HS-5 (cell line): Measurements from ENCODE around the gene FBF1.
"Not testable (repeated sequence)": the region's sequence is repeated elsewhere in the genome, so short reads cannot be mapped to it uniquely, and the experiment has no call there.

Experiments
- DNase-seq: peaks from one replicate; pipeline ENCODE4 v3.0.0-alpha.2; 2012; ENCODE audit warnings: low read depth

The FBF1 gene

DNA sequence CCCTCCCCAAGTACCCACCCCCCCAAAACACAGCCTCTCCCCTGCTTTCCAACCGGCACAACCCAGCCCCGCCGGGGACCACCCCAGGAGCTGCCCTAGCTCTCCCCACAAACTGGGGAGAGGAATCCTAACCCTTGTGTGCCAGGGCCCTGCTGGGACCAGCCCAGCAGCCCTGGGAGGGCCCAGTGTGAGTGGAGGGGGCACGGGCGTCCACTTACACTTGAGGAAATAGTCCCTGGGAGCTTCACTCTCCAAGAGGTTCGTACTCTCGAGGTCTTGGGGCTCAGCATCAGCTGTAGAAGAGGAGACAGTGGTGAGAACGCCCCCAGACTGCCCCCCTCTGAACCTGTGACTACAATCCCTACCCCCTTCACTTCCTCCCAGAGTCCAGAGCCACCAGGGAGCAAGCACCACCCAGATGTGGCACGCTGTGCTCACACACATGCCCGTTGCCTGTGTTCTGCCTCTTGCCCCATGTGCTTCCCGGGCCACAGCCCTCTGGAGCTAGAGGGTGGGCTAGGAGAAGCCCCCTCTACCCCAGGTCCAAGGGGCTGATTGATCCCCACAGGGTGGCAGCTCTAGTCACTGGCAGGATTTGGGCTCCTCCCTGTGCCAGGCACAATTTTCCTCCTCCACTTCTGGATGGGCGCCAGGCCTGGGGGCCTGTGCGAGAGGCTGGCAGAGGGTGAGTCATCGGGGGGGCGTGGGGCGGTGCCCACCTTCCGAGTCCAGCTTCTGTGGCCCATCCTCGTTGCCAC lies 65.5 kb downstream of the FBF1 start:
- no peak for DNase-seq

DNA sequence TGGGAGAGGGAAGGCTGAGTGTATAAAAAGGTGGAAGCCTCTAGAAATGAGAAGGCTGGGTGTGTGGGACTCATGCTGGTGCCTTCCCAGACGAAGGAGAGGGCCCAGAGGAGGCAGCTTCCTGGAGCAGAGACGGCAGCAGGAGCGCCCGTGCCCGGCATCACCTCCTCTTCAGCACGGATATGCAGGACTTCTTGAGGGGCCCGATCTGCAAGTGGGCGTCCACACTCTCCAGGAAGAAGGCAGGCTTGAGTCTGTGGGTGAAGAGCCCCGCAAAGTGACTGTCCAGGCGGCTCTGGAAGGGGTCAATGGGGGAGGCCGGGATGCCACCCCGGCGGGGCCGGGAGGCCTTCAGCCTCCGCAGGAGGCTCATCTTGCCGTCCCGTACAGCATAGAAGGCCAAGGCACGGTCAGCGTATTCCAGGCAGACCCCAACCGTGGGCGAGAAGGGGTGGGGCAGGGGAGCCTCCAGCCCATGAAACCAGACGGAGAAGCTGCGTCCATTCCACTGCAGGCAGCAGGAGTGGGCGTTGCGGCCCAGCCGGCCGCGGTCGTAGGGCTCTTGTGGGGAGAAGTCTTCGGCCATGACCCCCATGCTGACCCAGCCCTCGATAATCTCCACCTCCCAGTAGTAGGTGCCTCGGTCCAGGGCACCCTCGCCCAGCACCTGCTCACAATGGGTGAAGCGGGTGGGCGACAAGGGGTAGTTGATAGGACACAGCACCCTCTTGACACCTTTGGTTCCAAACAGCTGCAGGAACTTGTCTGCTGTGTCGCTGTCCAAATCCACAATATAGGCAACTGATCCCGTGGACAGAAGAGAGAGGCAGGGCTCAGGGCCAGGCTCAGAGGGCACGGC lies 66.3 kb downstream of the FBF1 start:
- no peak for DNase-seq

DNA sequence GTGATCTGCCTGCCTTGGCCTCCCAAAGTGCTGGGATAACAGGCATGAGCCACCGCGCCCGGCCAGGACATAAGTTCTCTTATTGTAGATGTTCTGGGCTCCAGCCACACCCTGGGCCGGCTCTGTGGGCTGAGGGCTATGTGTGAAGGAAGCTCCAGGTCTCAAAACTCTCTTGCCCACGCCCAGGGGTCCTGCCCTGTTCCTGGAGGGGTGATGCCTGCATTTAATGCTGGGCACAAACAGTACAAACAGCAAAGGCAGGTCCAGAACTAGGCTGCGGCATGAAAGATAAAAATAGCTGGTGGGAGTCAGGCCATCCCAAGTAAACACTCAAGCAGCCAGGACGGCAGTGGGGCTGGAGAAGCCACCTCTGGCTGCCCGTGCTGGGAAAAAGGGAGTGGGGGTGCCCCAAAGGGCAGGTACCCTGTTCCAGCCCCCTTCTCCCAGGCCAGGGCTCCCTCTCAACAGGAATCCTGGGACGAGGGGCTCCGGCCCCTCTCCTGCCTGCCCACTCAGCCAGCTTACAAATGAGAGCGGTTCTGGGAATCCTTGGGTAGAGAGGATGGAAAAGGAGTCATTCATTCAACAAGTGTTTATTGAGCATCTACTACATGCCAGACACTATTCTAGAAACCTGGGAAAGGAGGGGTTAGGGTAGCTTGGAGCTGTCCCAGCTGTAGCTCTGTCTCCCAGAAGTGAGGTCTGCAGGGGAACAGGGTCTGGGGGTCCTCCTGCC lies 67.1 kb downstream of the FBF1 start:
- DNase-seq: no peak

DNA sequence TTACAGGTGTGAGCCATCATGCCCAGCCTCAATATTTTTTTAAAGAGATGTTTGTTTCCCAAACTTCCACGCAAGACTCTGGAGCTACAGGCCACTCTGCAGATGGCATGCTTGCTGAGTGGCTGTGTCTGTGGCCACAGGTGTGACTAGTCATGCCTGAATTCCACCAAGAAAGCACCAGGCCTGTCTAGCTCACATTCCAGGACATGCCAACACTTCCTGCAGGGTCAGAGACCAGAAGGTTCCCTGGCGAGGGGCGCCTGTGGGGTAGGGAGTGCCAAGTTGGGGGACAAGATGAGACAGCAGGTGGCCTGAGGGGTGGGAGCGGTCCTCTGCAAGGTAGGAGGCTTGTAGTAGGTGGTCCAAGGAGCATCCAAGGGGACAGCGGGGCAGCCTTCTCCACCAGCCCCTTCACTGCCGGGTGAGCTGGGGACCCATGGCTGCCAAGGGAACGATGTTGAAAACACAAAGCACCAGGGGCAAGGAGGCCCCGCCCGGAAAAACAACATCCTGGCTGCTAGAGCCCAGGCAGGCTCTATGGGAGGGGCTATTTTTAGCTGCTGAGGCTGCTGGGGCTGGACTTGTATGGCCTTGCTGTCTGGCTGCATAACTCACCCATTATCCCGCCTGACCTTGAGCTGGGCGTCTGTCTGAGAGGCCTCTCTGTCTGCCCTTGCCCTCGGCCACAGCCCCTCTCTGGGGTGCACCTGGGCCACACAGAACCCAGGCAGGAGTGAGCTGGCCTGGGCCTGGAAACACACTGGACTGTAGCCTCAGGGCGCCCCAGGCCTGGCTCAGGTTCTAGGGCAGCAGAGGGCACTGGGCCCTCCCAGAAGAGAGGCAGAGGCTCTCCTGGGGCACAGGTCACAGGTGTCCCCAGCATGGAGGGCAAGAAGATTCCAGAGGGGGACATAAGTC lies 68.1 kb downstream of the FBF1 start:
- no peak for DNase-seq

DNA sequence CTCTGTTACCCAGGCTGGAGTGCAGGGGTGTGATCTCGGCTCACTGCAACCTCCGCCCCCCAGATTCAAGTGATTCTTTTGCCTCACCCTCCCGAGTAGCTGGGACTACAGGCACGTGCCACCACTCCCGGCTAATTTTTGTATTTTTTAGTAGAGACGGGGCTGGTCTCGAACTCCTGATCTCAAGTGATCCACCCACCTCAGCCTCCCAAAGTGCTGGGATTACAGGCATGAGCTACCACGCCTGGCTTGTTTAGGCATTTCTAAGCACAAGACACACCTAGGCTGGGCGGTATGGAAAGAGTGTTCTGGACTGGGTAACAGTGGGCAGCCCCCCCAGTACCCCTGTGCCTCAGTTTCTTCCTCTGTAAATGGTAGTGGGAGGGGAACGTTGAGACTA lies 70.6 kb downstream of the FBF1 start:
- not testable (repeated sequence) for DNase-seq

DNA sequence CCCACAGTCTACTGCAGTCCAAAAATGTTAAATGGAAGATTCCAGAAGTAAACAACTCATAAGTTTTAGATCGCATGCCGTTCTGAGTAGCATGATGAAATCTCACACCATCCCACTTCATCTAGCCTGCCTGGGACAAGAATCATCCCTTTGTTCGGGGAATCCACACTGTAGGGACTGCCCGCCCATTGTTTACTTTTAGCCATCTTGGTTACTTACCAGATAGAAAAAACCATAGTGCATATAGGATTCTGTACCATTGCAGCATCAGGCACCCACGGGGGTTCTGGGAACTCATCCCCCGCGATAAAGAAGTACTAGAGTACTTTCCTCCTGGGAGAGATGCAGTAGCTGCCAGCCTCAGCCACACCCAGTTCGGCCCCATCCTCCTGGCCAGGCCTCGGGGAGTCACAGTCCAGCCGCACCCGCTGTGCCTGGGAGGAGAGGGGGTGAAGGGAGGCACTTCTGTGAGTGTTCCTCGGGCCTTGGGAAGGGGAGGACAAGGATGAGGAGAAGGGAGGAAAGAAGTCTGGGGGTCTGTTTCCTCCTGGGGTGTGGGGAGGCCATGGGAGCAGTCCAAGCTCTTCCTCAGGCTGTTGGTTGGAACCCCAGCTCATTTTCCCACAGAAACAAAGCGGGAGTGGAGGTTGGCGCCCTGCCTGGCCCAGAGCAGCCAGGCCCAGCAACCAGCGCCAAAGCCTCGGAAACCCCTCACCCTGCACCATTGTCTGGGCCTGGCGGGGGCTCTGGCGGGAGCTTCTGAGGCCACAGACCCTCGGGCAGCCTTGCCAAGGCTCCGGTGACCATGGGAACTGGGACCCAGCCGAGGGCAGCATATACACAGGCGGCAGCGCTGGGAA lies 71.3 kb downstream of the FBF1 start:
- no peak for DNase-seq

DNA sequence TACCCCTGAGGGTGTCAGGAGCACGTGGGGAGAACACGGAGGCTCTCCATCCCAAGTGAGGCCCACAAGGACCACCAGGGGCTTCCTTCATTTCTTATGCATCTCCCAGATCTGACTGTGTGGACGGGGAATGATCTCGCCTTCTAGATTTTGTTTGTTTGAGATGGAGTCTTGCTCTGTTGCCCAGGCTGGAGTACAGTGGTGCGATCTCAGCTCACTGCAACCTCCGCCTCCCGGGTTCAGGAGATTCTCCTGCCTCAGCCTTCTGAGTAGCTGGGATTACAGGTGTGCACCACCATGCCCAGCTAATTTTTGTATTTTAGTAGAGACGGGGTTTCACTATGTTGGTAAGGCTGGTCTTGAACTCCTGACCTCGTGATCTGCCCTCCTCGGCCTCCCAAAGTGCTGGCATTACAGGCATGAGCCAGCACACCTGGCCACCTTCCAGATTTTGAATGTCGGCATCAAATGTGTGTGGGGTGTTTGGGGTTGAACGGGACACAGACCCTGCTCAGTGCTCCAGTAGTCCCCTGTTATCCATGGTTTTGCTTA lies 72.0 kb downstream of the FBF1 start:
- DNase-seq: not testable (repeated sequence)

DNA sequence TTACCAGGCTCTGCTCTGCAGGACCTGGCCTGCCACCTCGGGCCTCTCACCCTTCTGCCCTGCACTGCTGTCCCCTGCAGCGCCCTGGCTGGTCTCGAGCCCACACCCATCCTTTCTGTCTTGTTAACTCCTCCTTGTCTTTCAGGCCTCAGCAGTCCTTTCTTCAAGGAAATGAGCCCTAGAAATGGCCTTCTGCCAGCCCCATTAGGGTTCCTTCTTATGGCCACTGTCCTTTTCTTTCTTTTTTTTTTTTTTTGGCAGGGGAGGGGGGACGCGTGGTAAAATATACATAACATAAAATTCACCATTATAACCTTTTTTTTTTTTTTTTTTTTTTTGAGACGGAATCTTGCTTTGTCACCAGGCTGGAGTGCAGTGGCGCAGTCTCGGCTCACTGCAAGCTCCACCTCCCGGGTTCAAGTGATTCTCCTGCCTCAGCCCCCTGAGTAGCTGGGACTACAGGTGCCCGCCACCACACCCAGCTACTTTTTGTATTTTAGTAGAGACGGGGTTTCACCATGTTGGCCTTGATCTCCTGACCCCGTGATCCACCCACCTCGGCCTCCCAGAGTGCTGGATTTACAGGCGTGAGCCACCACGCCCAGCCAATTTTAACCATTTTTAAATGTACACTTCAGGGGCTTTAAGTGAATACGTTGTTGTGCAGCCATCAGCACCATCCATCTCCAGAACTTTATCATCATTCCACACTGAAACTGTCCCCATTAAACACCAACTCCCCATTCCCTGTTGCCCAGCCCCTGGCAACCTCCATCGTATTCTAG lies 75.2 kb downstream of the FBF1 start:
- not testable (repeated sequence) for DNase-seq

DNA sequence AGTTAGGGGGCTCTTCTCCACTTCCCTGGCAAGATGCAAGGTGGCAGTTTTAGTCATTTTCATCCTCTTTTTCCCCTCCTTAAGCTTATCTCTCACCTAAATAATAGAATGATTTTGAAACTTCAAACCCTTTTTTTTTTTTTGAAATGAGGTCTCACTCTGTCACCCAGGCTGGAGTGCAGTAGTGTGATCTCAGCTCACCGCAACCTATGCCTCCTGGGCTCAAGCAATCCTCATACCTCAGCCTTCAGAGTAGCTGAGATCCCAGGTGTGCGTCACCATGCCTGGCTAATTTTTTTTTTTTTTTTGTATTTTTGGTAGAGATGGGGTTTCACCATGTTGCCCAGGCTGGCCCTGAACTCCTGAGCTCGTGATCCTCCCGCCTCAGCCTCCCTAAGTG lies 76.0 kb downstream of the FBF1 start:
- not testable (repeated sequence) for DNase-seq

DNA sequence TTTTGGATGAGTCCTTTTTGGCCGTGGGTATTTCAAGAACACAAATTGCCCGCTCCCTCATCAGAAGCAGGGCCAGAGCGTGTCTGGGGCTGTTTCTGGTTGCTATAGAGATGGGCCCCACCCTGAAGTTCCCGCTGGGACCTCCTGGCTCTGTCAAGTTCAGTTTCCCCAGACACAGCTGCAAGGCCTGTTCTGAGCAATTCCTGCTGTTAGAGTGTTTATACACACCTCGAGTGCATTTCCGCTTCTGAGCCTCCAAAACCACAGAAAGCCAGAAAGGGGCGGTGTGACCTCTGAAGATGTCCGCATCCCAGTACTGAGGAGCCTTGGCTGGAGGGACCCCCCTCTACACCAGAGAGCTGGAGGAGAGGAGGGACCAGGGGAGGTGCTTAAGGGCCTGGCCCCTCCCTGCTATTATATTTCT lies 76.4 kb downstream of the FBF1 start:
- DNase-seq: no peak

DNA sequence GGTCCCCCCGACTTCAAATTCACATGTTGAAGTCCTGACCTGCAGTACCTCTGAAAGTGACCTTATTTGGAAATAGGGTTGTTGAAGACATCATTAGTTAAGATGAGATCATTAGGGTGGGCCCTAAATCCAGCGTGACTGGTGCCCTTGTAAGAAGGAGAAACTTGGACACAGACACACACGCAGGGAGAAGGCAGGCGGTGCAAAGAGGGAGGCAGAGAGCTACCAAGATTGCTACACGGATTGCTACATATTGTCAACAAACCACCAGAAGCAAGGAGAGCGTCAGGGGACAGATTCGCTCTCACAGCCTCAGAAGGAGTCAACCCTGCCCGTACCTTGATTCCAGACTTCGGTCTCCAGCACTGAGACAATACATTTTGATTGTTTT lies 78.9 kb downstream of the FBF1 start:
- DNase-seq: no peak
